Measurements from ENCODE around the gene SLC12A8.

GRCh38 chr3:125151916-125152315, 60.6 kb downstream of the SLC12A8 start:
- no peak for TF ChIP-seq CTCF (conservative IDR thresholded peaks at IDR 0.05; ENCODE audit: low read depth in 2 of 2)
- TF ChIP-seq EZH2 (IDR thresholded peaks at IDR 0.05; ENCODE audit: low read depth, unreplicated experiment): no peak
- no peak for TF ChIP-seq EZH2phosphoT487 (IDR thresholded peaks at IDR 0.05; ENCODE audit: unreplicated experiment)
- no peak for TF ChIP-seq STAT1 (IDR thresholded peaks at IDR 0.05; ENCODE audit: unreplicated experiment)
- no peak for TF ChIP-seq CREB1 (CRISPR knock-in tag; IDR thresholded peaks at IDR 0.05; ENCODE audit: low read depth)
- TF ChIP-seq JUNB (IDR thresholded peaks at IDR 0.05; ENCODE audit: unreplicated experiment): no peak
- TF ChIP-seq POLR2AphosphoS5 (IDR thresholded peaks at IDR 0.05; ENCODE audit: low read depth): no peak
- no peak for TF ChIP-seq ZNF114 (CRISPR knock-in tag; IDR thresholded peaks at IDR 0.05)
- TF ChIP-seq REST (IDR thresholded peaks at IDR 0.05; ENCODE audit: unreplicated experiment): no peak
- TF ChIP-seq ZNF462 (CRISPR knock-in tag; IDR thresholded peaks at IDR 0.05): no peak
- no peak for TF ChIP-seq ZNF331 (CRISPR knock-in tag; IDR thresholded peaks at IDR 0.05; ENCODE audit: low read depth)
- no peak for TF ChIP-seq NANOG (IDR thresholded peaks at IDR 0.05; ENCODE audit: borderline replicate concordance)
- TF ChIP-seq ETS1 (IDR thresholded peaks at IDR 0.05): no peak
